Ascending aorta (tissue), 2 donors: ENCODE measurements around the gene ARHGEF18. TPM values are rescaled to one million over a fixed set of nuclear protein-coding genes. Genes with fewer than 3 reads are reported as not detected.

Experiments used
- DNase-seq, 2 donors: peaks; one replicate each; pipeline ENCODE4 v3.0.0-alpha.2; 2019; ENCODE audit warnings: low spot score in 2 of 2
- H3K27ac ChIP-seq, 2 donors: fragments of 200-600 bp; sonication (generic); one replicate each; pipeline ENCODE4 v1.5.1; 2016 to 2017; ENCODE audit warnings: mild to moderate bottlenecking in 1 of 2
- H3K27me3 ChIP-seq: fragments of 200-600 bp; sonication (generic); one replicate; pipeline ENCODE4 v1.5.1; 2017
- H3K36me3 ChIP-seq, 2 donors: fragments of 200-600 bp; sonication (generic); one replicate each; pipeline ENCODE4 v1.5.1; 2016
- H3K4me1 ChIP-seq, 2 donors: fragments of 200-600 bp; sonication (generic); one replicate each; pipeline ENCODE4 v1.5.1; 2016 to 2017; ENCODE audit warnings: mild to moderate bottlenecking in 1 of 2
- H3K4me3 ChIP-seq, 2 donors: fragments of 200-600 bp; sonication (generic); one replicate each; pipeline ENCODE4 v1.5.1; 2016 to 2017; ENCODE audit warnings: mild to moderate bottlenecking in 1 of 2
- H3K9me3 ChIP-seq, 2 donors: fragments of 200-600 bp; sonication (generic); one replicate each; pipeline ENCODE4 v1.5.1; 2016
- intact Hi-C: fragments of 100-400 bp; cut with DNase I; formaldehyde crosslinking; loops from one replicate; pipeline ENCODE4 v1.15.1; 2023
- total RNA-seq: library from RNA; depleted of rRNA; stranded (reverse); fragments of >200 nt; gene quantifications from one replicate; pipeline ENCODE4 v1.1.0, GENCODE V29; 2016
- TF ChIP-seq, protein P1 (sequence below), 3 experiments: fragments of 200-600 bp in 2 of 3; fragments of 450-650 bp in 1 of 3; sonication (generic) in 2 of 3; IDR thresholded peaks; one replicate each; pipeline ENCODE4 v1.5.1; 2016 to 2019; ENCODE audit warnings: antibody characterized with exemption in 3 of 3, mild to moderate bottlenecking in 1 of 3, moderate library complexity in 1 of 3

The ARHGEF18 gene
- total RNA-seq, 1 donor from 2014 or later, result 31.3 TPM

DNA sequence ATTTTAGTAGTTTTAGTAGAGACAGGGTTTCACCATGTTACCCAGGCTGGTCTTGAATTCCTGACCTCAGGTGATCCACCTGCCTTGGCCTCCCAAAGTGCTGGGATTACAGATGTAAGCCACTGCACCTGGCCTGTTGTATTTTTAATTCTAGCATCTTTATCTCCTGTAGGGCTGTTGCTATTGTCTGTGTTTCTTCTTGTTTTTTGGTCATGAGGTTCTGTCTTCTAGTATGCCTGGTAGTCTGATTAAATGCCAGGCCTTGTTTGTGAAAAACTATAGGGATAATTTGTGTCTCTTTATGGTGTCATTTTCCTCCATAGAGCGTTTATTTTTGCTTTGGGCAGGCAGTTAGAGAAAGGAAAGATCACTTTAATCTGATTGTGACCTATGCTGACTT lies 3.1 kb downstream of the ARHGEF18 start:
- Histone ChIP-seq H3K36me3 (no peaks in the 10 kb centered on the region), H3K9me3 (peaks cover 0 to 7% of the 10 kb centered on the region in 2 donors), H3K27me3 (no peaks in the 10 kb centered on the region), H3K27ac (no peak overlapping the region), H3K4me1 (no peaks in the 10 kb centered on the region), H3K4me3 (no peak overlapping the region)
- intact Hi-C loops, result no loop called here
- TF ChIP-seq, protein P1, sequence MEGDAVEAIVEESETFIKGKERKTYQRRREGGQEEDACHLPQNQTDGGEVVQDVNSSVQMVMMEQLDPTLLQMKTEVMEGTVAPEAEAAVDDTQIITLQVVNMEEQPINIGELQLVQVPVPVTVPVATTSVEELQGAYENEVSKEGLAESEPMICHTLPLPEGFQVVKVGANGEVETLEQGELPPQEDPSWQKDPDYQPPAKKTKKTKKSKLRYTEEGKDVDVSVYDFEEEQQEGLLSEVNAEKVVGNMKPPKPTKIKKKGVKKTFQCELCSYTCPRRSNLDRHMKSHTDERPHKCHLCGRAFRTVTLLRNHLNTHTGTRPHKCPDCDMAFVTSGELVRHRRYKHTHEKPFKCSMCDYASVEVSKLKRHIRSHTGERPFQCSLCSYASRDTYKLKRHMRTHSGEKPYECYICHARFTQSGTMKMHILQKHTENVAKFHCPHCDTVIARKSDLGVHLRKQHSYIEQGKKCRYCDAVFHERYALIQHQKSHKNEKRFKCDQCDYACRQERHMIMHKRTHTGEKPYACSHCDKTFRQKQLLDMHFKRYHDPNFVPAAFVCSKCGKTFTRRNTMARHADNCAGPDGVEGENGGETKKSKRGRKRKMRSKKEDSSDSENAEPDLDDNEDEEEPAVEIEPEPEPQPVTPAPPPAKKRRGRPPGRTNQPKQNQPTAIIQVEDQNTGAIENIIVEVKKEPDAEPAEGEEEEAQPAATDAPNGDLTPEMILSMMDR (IDR thresholded peaks at IDR 0.05), result no peak
- no peak for DNase-seq

DNA sequence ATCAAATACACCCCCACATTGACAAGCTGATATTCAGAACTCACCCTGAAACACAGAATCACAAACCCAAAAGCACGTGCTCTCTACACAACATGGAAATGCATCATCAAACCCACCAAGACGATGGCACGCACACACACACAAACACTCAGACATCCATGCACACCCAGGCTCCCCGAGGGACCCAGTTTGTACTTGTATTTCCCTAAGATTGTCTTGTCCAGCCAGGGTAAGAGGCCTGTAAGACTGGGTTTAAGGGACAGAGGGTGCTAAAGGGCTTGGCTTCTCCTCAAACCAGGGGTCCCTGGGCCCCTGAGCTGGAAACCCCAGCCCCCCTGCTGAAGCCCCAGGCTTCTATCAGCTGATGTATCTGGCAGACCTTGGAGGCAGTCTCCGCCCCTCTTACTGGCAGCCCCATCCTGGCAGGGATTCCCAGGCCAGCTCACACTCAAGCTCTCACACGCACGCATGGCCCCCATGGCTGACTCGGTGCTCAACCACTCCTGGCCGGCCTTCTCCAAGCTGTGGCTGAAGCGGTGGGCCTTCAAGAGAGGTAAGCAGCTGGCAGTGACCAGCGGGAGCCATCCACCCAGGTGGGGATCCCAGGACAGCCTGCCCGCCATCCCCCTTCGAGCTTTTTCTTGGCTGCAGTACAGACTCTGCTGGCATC lies 6.5 kb downstream of the ARHGEF18 start:
- TF ChIP-seq, protein P1 (IDR thresholded peaks at IDR 0.05), result no peak
- Histone ChIP-seq H3K4me1 (no peaks in the 10 kb centered on the region), H3K27me3 (no peaks in the 10 kb centered on the region), H3K9me3 (peaks cover 0 to 7% of the 10 kb centered on the region in 2 donors), H3K27ac (no peak overlapping the region), H3K4me3 (no peak overlapping the region), H3K36me3 (no peaks in the 10 kb centered on the region)
- intact Hi-C loops, result loop anchor here (2.0 kb wide), 1 partner anchor 326 kb away; the partner anchor contains the start of gene TRAPPC5
- no peak for DNase-seq

DNA sequence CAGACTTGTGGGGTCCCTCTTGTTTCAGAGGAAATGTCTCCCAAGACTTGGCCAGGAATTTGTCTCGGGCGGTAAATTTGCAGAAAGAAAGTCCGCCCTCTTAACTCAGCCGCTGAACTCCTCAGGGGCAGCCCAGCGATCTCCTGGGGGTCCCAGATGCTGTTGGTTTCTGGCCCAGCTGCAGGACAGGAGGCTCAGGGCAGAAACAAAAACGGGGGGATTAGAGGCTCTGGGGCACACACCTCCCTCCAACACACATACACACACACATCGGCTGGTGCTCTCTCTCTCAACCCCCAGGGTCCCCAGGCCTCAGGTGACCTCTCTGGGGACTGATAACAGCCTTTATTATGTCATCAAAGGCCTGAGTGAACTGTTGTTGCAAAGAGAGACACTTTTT lies 7.1 kb downstream of the ARHGEF18 start:
- no peaks in the 10 kb centered on the region for H3K36me3 ChIP-seq
- TF ChIP-seq, protein P1 (IDR thresholded peaks at IDR 0.05), result no peak
- H3K4me1 ChIP-seq, result no peaks in the 10 kb centered on the region
- H3K9me3 ChIP-seq, result peaks cover 0 to 7% of the 10 kb centered on the region in 2 donors
- no peaks in the 10 kb centered on the region for H3K27me3 ChIP-seq
- no peak overlapping the region for H3K27ac ChIP-seq
- intact Hi-C loops, result loop anchor here (2.0 kb wide), 1 partner anchor 325 kb away; the partner anchor contains the start of gene TRAPPC5
- no peak overlapping the region for H3K4me3 ChIP-seq
- no peak for DNase-seq

DNA sequence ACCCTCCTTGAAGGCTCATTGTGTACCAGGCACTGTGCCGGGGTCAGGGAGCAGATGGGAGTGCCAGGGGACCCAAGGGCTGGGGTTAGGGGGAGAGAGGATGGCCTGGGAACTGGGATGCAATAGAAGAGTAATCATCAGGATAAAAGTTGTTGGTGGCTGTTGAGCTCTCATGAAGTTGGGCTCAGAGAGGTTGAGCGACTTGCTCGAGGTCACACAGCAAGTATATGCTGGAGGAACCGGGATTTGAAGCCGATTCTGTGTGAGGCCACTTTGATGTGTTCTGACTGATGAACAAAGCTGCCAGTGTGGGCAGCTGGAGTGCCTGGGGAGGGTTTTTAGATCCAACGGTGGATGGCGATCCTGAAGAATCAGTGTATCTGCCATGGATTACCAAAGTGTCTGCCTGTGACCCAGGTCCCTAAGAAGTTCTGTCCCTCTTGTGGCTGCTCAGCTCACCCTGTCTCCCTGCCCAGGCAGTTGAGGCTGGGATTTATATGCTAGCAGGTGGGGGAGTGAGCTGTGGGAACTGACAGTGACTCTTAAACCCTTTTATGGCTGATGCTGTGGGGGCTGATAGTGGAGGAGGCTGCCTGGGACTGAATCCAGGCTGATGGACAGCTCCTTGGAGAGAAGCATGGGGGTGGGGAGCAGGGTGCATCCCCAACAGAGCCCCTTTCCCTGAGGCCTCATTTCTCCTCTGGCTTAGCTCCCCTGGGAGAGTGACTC lies 8.3 kb downstream of the ARHGEF18 start:
- Histone ChIP-seq H3K27me3 (no peaks in the 10 kb centered on the region), H3K27ac (no peak overlapping the region), H3K36me3 (no peaks in the 10 kb centered on the region), H3K4me3 (no peak overlapping the region), H3K4me1 (no peaks in the 10 kb centered on the region), H3K9me3 (peaks cover 0 to under 1% of the 10 kb centered on the region in 2 donors)
- intact Hi-C loops, result no loop called here
- TF ChIP-seq, protein P1 (IDR thresholded peaks at IDR 0.05), result no peak
- no peak for DNase-seq

DNA sequence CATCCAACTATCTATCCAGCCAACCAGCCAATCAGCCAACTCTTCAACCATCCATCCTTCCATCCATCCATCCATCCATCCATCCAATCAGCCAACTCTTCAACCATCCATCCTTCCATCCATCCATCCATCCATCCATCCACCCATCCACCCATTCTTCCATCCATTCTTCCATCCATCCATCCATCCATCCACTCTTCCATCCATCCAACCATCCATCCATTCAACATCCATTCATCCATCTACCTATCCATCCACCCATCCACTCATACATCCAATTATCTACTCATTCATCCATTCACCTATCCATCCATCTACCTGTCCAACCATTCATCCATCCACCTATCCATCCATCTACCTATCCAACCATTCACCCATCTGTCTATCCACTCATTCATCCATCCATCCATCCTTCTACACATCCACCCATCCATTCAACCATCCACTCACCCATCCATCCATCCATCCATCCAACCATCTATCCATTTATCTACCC lies 9.4 kb downstream of the ARHGEF18 start:
- H3K27ac ChIP-seq, result no peak overlapping the region
- H3K4me3 ChIP-seq, result no peak overlapping the region
- no peak for DNase-seq
- H3K4me1 ChIP-seq, result no peaks in the 10 kb centered on the region
- H3K27me3 ChIP-seq, result no peaks in the 10 kb centered on the region
- TF ChIP-seq, protein P1 (IDR thresholded peaks at IDR 0.05), result no peak
- H3K36me3 ChIP-seq, result no peaks in the 10 kb centered on the region
- intact Hi-C loops, result no loop called here
- H3K9me3 ChIP-seq, result no peaks in the 10 kb centered on the region
